T follicular helper cell (primary cell): Measurements from ENCODE around the gene SLC25A30.
A peak's percentile ranks its signal among the peaks of the same experiment; 100 is the strongest.
"Not testable (repeated sequence)": the region's sequence is repeated elsewhere in the genome, so short reads cannot be mapped to it uniquely, and the experiment has no call there.

Experiments
- DNase-seq: peaks from one replicate; pipeline ENCODE4 v3.0.0-alpha.2; 2020; ENCODE audit warnings: low read depth

Gene SLC25A30

GRCh38 chr13:45367358-45367757 lies 50.8 kb downstream of the SLC25A30 start:
- peak; percentile 89 for DNase-seq

GRCh38 chr13:45365558-45365885 lies 52.7 kb downstream of the SLC25A30 start:
- DNase-seq: no peak

GRCh38 chr13:45364876-45365557 lies 53.2 kb downstream of the SLC25A30 start:
- DNase-seq: no peak

- no peak for DNase-seq
Observed at GRCh38 chr13:45362939-45363338, 55.2 kb downstream of the SLC25A30 start.

- DNase-seq: no peak
Observed at GRCh38 chr13:45361596-45362206, 56.5 kb downstream of the SLC25A30 start.

- DNase-seq: no peak
Observed at GRCh38 chr13:45356966-45357672, 61.1 kb downstream of the SLC25A30 start.

- no peak for DNase-seq
Observed at GRCh38 chr13:45353895-45354294, 64.3 kb downstream of the SLC25A30 start.

GRCh38 chr13:45352031-45352430 lies 66.1 kb downstream of the SLC25A30 start:
- DNase-seq: no peak

- DNase-seq: no peak
Observed at GRCh38 chr13:45350152-45350551, 68.0 kb downstream of the SLC25A30 start.

GRCh38 chr13:45349438-45349837 lies 68.7 kb downstream of the SLC25A30 start:
- no peak for DNase-seq

GRCh38 chr13:45344064-45344463 lies 74.1 kb downstream of the SLC25A30 start:
- not testable (repeated sequence) for DNase-seq
